AG04450 (cell line): ENCODE measurements around the gene ESYT2. TPM values are rescaled to one million over a fixed set of nuclear protein-coding genes. Genes with fewer than 3 reads are reported as not detected.

ENCODE experiments used
- CTCF ChIA-PET: fragments of 300-600, 350-600 bp; formaldehyde crosslinking; extraction: SDS; loops from one replicate; lab custom pipeline; 2022; ENCODE audit warnings: antibody characterized with exemption, inconsistent platforms; lab: Charles Lee
- POLR2A ChIA-PET: fragments of 350-600 bp; formaldehyde crosslinking; extraction: SDS; loops from one replicate; lab custom pipeline; 2021; ENCODE audit warnings: antibody characterized with exemption, inconsistent platforms; lab: Yijun Ruan, JAX
- DNase-seq: peaks from one replicate; pipeline ENCODE4 v3.0.0-alpha.2; 2011; ENCODE audit warnings: low read depth, low spot score
- H3K27ac ChIP-seq: one replicate; pipeline ENCODE4 v1.5.1; 2012; ENCODE audit warnings: low read depth, low read length, control low read depth
- H3K27me3 ChIP-seq: one replicate; pipeline ENCODE4 v1.6.0; 2012; ENCODE audit warnings: low read length; ENCODE audit not compliant: control insufficient read depth, insufficient read depth
- H3K4me3 ChIP-seq: 2 replicates; pipeline ENCODE4 v1.5.1; 2011; ENCODE audit warnings: mild to moderate bottlenecking, low read depth, low read length, control low read depth
- H3K9me3 ChIP-seq: 2 replicates; pipeline ENCODE4 v1.5.1; 2012; ENCODE audit warnings: low read length; ENCODE audit not compliant: control insufficient read depth, insufficient read depth
- polyA plus RNA-seq: library from polyadenylated mRNA; depleted of rRNA; stranded (reverse); fragments of >200 nt; gene quantifications from 2 replicates; pipeline ENCODE4 v1.2.3, GENCODE V29; 2011
- TF ChIP-seq, protein P1 (sequence below): IDR thresholded peaks from 2 replicates; pipeline ENCODE4 v1.5.1; 2011; ENCODE audit warnings: low read depth, low read length, control low read depth, inconsistent platforms

ESYT2 gene
- polyA plus RNA-seq, 1 experiment = 54.3 TPM

- TF ChIP-seq, protein P1, sequence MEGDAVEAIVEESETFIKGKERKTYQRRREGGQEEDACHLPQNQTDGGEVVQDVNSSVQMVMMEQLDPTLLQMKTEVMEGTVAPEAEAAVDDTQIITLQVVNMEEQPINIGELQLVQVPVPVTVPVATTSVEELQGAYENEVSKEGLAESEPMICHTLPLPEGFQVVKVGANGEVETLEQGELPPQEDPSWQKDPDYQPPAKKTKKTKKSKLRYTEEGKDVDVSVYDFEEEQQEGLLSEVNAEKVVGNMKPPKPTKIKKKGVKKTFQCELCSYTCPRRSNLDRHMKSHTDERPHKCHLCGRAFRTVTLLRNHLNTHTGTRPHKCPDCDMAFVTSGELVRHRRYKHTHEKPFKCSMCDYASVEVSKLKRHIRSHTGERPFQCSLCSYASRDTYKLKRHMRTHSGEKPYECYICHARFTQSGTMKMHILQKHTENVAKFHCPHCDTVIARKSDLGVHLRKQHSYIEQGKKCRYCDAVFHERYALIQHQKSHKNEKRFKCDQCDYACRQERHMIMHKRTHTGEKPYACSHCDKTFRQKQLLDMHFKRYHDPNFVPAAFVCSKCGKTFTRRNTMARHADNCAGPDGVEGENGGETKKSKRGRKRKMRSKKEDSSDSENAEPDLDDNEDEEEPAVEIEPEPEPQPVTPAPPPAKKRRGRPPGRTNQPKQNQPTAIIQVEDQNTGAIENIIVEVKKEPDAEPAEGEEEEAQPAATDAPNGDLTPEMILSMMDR = no peak
- Histone ChIP-seq H3K4me3 (no peak overlapping the region), H3K9me3 (no peaks in the 10 kb centered on the region; the same call in 1 of the 2 replicates), H3K27me3 (no peaks in the 10 kb centered on the region), H3K27ac (no peak overlapping the region)
- ChIA-PET CTCF (no interaction called here), POLR2A (no interaction called here)
- DNase-seq = no peak
Measured at GRCh38 chr7:158744070-158744469, 85.2 kb downstream of the ESYT2 start.

DNA sequence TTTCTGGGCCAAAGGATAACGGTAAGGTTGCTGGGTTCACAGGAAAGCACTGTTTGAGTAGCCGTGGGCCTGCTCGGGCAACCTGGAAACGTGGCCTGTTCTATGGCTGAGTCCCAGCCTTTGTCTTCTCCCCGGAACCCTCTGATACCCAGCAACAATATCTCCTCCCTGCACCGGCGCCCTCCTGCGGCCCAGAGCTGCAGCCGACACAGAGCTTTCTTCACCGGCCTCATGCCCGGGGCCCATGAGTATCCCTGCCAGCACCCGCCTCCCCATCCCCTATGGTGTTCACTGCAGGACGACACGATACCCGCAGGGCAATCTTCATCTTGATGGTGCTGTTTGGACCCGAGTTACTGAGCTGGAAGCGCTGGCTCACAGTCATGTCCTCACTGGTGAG is 86.1 kb downstream of the ESYT2 start:
- TF ChIP-seq, protein P1 = no peak
- Histone ChIP-seq H3K9me3 (no peaks in the 10 kb centered on the region; the same call in 1 of the 2 replicates), H3K27me3 (no peaks in the 10 kb centered on the region), H3K4me3 (no peak overlapping the region), H3K27ac (no peak overlapping the region)
- CTCF ChIA-PET = no interaction called here
- POLR2A ChIA-PET = no interaction called here
- no peak for DNase-seq

GRCh38 chr7:158742065-158742821 is 87.1 kb downstream of the ESYT2 start:
- H3K4me3 ChIP-seq = no peak overlapping the region
- ChIA-PET POLR2A (interaction anchor here (2.7 kb wide), 1 partner anchor 37 kb away, joined by 16 read pairs; the partner anchor contains the start of gene NCAPG2), CTCF (interaction anchor here (1.2 to 1.7 kb wide), 2 partner anchors 11 to 12 kb away, joined by 3 to 14 read pairs; no protein-coding TSS in a partner anchor)
- no peak for DNase-seq
- no peaks in the 10 kb centered on the region; the same call in 1 of the 2 replicates for H3K9me3 ChIP-seq
- TF ChIP-seq, protein P1 = no peak
- peak overlapping the region; percentile 52 for H3K27ac ChIP-seq
- H3K27me3 ChIP-seq = no peaks in the 10 kb centered on the region

DNA sequence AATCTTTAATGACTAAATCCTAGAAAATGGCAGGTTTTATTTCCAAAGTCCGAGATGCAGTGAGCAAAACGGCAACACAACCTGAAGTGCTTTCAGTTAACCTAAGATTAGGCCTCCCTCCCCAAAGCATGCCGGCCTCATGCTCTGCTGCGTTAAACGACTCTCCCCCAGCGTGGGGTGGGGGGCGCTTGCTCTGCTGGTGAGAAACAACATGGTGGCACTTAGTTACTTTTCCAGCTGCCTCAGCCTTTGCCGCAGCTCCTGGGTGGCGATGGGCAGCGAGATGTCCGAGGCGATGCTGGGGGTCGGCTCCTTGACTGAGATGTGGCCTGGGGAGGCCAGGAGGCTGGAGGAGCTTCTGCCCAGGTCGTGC is 88.0 kb downstream of the ESYT2 start:
- H3K27ac ChIP-seq = peak overlapping the region; percentile 95
- POLR2A ChIA-PET = interaction anchor here (1.0 to 2.7 kb wide), 4 partner anchors 9 to 88 kb away, joined by 4 to 16 read pairs (median 8); partner anchors contain the start of genes ESYT2 and NCAPG2
- CTCF ChIA-PET = interaction anchor here (1.1 to 1.8 kb wide), 4 partner anchors 11 to 236 kb away, joined by 3 to 14 read pairs (median 6); no protein-coding TSS in a partner anchor
- TF ChIP-seq, protein P1 = no peak
- no peak for DNase-seq
- H3K4me3 ChIP-seq = no peak overlapping the region
- no peaks in the 10 kb centered on the region for H3K27me3 ChIP-seq
- no peaks in the 10 kb centered on the region; the same call in 1 of the 2 replicates for H3K9me3 ChIP-seq
